ENCODE results near the gene CDH16.
A peak's percentile ranks its signal among the peaks of the same experiment; 100 is the strongest.
"Not testable (repeated sequence)": the region's sequence is repeated elsewhere in the genome, so short reads cannot be mapped to it uniquely, and the experiment has no call there.

CDH16 gene, protein sequence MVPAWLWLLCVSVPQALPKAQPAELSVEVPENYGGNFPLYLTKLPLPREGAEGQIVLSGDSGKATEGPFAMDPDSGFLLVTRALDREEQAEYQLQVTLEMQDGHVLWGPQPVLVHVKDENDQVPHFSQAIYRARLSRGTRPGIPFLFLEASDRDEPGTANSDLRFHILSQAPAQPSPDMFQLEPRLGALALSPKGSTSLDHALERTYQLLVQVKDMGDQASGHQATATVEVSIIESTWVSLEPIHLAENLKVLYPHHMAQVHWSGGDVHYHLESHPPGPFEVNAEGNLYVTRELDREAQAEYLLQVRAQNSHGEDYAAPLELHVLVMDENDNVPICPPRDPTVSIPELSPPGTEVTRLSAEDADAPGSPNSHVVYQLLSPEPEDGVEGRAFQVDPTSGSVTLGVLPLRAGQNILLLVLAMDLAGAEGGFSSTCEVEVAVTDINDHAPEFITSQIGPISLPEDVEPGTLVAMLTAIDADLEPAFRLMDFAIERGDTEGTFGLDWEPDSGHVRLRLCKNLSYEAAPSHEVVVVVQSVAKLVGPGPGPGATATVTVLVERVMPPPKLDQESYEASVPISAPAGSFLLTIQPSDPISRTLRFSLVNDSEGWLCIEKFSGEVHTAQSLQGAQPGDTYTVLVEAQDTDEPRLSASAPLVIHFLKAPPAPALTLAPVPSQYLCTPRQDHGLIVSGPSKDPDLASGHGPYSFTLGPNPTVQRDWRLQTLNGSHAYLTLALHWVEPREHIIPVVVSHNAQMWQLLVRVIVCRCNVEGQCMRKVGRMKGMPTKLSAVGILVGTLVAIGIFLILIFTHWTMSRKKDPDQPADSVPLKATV

DNA sequence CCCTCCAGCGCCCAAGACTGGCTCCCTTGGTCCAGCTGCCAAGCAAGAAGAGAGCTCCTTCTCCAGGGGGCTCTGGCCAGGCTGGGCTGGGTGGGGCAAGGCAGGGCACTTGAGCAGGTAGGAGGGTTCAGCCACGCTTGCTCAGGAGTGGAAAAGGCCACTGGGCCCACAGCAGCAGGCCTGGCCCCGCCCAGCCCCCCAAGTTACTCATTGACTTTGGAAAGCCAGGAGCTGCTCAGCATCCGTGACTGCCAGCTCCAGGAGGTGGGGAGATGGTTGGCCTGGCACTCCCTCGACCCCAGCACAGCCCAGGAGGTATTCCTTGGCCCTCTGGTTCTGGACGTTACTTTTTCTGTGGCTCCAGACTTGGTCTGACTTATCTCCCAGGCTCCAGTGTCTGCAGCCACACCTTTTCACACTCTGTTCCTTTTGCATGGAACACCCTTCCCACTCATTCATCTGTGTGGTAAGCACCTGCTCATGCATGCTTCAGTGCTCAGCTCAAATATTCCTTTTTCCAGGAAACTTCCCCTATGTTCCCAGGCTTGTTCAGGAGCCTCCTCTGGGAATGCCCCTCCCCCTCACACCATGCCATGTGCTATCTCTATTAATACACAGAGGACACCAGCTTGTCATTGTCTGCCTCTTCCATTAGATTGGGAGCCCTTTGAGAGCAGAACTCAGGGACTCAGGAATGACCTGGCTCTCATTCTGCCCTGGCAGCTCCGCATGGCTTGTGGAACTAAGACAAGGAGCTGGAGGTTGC, at the start of gene CDH16:
Gene CDH16 (minus strand): TSS at position 83 of the 766 bp plus-strand sequence. CDS start 820 bp downstream, outside the sequence.
- no peak for ATAC-seq

DNA sequence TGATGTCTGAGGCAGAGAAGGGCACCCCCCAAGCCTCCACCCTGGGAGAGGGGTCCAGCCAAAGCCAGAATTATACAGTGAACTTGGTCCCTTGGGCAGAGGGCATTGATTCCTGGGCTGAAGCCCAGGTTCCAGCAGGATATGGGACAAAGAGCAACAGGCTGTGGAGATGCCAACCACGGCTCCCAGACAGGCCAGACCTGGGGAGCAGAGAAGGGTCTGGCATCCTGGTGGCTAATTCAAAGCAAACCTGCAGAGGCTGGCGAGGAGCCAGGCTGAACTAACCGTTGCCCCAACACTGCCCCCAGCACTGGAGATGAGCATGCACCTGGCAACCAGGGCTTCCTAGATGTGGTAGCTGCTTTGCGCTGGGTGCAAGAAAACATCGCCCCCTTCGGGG, 45.4 kb upstream of the CDH16 start:
- ATAC-seq: no peak

DNA sequence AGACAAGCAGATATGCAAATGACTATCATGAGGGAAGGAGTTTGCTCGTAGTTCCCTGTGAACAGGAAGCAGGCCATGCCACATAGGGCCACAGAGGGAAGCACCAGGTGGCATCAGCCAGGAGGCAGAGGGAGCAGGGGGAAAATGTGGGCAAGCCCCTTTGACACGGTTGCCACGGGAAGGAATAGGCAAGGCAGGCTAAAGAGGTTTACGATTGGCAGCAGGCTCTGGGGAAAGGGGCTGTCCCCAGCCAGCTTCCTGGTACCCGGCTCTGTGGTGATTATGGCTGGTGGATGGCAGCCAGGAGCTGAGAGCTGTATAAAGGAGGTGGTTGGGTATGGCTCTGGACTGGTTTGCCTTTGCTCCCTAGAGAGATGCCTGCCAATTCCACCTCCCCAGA, 43.2 kb upstream of the CDH16 start:
- no peak for ATAC-seq

DNA sequence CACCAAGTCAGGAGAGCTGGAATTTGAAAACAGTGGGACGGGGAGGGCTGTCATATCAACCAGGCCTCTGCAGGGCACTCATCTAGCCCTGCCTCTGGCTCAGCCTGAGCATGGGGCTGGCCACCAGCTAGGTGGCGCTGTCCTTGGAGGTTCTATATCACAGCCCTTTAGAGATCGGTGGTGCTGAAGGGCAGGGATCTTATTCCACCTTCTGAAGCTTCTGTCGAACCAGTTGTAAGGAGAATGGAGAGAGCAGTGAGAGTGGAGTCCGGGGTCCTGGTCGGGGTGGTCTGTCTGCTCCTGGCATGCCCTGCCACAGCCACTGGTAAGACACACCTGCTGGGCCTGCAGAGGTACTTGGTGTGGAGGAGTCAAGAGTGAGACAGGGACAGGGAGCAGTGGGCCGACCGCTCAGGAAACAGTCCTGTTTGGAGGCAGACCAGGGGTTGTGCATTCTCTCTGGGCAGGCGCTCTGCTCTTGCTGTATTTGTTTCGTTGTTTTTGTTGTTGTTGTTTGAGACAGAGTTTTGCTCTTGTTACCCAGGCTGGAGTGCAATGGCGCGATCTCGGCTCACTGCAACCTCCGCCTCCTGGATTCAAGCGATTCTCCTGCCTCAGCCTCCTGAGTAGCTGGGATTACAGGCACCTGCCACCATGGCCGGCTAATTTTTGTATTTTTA, 42.5 kb upstream of the CDH16 start, which contains the start of gene CES3:
Gene CES3 (plus strand): TSS at position 202 of the 680 bp plus-strand sequence. CDS start 42 bp downstream, at position 244.
- ATAC-seq: peak; percentile 82 to 93

DNA sequence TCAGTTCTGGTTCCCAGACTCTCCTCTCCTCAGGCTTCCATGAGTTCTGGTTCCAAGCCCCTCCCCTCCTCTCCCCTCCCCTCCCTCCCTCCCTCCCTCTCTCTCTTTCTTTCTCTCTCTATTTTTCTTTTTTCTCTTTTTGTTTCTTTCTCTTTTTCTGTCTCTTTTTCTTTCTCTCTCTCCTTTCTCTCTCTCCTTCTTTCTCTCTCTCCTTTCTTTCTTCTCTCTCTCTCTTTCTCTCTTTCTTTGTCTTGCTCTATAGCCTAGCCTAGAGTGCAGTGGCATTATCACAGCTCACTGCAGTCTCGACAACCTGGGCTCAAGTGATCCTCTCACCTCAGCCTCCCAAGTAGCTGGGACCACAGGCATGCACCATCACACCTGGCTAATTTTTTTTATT, 41.6 kb upstream of the CDH16 start:
- ATAC-seq: no peak

DNA sequence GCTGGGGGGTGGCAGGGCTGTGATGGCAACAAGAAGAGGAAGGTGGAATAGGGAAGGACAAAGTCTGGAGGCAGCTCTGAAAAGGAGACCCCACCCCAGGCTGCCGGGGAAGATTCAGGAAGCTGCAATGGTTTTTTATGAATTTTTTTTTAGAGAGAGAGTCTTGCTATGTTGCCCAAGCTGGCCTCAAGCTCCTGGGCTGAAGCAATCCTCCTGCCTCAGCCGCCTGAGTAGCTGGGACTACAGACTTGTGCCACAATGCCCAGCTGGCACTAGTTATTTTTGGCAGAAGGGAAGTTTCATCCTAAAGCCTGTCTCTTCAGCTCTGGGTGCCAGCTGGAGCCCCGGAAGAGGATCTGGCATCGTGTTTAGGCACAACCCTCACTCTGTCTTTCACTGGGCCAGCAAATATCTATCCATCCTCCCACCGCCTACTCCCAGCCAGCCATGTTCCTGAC, 41.0 kb upstream of the CDH16 start:
- ATAC-seq: no peak

DNA sequence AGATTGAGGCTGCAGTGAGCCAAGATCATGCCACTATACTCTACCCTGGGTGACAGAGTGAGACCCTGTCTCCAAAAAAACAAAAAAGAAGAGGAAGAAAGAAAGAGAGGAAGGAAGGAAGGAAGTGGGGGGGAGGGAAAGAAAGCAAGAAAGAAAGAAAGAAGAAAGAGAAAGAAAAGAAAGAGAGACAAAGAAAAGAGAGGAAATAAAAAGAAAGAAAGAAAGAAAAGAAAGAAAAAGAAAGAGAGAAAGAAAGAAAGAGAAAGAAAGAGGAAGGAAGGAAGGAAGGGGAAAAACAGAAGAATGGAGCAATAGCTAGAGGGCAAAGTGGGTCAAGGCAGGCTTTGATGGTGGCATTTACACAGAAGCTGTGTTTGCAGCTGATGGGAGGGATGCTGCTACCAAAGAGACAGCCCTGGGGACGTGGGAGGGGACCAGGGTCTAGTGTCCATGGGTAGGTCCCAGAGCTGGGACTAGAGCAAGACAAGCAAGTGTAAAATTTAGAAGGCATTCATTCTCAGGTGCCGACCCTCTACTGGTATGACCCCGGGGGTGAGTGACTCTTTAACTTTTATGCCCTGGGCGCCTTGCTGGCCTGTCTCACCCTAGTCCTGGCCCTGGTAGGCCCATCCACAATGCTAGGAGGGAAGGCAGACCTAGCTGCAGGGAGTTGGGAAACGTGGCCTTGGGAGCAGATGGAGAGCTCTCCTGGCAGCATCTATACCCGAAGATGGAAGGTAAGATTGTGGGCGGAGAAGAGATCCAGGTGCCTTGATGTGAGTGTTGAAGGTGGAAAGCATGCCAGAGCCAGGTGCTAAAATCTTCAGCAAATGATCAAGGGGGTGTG, 40.4 kb upstream of the CDH16 start:
- ATAC-seq: no peak

DNA sequence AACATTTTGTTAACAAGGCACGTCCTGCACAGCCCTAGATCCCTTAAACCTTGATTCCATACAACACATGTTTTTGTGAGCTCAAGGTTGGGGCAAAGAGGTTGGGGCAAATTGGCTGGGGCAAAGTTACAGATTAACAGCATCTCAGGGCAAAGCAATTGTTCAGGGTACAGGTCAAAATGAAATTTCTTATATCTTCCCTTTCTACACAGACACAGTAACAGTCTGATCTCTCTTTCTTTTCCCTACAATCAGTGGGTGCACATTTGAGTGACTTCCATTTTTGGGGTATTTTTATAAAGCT, 37.4 kb upstream of the CDH16 start:
- ATAC-seq: not testable (repeated sequence)

DNA sequence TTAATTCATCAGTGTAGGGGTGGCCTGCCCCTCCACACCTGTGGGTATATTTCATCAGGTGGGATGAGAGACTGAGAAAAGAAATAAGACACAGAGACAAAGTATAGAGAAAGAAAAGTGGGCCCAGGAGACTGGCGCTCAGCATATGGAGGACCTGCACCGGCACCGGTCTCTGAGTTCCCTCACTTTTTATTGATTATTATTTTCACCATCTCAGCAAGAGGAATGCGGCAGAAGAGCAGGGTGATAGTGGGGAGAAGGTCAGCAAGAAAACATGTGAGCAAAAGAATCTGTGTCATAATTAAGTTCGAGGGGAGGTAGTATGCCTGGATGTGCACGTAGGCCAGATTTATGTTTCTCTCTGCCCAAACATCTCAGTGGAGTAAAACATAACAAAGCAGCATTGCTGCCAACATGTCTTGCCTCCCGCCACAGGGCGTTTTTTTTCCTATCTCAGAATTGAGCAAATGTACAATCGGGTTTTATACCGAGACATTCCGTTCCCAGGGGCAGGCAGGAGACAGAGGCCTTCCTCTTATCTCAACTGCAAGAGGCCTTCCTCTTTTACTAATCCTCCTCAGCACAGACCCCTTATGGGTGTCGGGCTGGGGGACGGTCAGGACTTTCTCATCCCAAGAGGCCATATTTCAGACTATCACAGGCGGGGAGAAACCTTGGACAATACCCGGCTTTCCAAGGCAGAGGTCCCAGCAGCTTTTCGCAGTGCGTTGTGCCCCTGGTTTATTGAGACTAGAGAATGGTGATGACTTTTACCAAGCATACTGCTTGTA, 36.9 kb upstream of the CDH16 start:
- ATAC-seq: not testable (repeated sequence)

DNA sequence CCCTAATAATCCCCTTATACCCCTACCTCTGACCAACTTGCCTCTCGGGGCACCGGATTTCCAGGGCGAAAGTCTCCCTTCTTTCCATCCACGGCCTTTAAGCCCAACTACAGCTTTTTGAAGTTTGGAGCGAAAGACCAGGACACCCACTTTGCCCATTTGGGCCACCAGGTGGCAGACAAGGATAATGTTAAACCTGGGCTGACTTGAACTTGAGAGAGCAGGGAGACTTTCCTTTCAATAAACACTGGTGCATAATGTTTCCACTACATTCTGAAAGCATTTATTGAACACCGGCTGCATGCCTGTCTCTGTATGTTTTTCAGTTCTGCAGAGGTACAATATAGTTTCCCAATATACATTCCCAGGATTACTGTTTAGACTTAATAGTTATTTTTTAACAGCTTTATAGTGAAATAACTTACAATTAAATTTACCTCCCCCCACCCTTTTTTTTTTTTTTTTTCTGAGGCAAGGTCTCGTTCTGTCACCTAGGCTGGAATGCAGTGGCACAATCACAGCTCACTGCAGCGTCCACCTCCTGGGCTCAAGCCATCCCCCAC, 35.5 kb upstream of the CDH16 start:
- peak; percentile 53 to 84 for ATAC-seq

DNA sequence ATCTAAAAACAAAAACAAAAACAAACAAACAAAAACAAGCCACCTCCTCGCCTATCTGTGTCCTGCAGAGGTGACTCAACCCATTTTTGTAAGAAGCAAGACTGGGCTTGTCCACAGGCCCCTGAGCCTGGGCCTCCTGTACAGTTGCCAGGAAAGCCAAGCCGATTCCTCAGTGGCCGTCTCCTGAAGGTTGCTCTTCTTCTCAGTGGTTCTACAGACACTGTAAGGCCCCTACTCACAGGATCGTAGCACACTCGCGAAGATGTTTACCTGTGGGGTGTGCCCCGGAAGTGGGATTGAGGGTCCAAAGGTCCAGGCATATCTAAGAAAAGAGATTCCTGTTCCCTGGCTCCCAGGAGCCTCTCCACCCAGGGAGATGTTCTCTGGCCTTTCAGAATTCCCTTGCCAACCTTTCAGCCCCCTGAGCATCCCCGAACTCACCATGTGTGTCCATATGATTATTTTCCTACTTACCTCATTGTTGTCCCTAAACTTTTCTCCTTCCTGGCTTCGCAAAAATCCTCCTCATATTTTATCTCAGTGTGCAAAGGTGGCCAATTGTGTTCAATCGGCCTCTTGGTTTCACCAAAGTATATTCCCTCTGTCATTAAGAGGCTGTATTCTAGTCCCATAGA, 34.9 kb upstream of the CDH16 start:
- ATAC-seq: no peak

DNA sequence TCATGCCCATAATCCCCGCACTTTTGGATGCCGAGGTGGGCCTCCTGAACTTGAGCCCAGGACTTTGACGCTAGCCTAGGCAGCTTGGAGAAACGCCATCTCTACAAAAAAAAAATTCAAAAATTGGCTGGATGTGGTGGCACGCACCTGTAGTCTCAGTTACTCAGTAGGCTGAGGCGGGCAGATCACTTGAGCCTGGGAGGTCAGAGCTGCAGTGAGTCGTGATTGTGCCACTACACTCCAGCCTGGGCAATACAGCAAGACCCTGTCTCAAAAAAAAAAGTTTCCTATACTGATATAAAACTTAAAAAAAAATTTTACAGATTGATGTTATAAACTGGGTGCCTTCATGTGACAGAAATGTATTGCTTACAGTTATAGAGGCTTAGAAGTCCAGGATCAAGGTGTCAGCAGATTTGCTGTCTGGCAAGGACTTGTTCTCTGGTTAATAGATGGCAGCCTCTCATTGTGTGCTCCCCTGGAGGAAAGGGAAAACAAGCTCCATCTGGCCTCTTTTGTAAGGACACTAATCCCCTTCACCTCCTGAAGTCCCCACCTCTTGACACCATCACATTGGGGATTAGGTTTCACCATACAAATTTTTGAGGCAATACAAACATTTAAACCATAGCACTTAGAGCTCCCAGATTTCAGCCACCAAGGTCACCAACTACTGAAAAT, 33.9 kb upstream of the CDH16 start:
- ATAC-seq: no peak

DNA sequence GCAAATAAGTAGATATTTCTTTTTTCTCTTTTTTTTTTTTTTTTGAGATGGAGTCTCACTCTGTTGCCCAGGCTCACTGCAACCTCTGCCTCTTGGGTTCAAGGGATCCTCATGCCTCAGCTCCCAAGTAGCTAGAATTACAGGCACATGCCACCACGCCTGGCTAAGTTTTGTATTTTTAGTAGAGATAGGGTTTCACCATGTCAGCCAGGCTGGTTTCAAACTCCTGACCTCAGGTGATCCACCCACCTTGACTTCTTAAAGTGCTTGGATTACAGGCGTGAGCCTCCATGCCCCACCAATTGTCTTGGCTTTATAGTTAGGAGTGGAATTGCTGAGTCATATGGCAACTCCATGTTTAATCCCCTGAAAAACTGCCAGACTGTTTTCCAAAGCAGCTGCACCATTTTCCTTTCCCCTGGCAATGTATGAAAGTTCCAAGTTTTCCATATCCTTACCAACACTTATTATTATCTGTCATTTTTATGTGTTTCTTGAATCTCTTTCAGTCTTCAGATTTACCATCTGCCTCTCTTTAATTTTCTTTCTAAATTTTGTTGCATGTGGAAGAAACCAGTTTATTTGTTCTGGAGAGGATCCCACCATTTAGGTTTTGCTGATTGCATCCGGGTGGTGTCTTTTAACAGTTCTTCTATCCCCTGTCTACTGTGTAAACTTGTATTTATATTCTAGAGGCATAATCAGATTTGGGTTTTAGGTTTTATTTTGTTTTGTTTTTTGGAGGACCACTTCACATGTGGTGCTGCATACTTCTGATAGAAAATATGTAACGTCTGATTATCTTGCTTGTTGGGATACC, 32.5 kb upstream of the CDH16 start:
- no peak for ATAC-seq

DNA sequence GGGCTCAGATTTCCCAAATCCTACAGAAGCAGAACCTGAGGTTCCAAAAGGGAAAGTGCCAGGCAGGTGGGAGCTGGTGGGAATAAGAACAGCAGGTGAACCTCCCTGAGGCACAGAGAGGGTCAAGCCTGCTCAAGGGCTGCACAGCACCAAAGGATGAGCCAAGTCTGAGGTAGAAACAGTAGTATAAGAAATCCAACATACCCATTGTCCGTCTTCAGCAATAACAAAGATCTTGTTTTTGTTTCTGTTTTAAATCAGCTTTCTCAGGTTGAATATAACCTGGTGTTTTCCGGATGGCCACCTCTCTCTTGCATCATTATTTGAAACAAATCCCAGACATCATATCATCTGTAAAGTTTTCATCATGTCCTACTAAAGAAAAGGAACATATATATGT, 31.8 kb upstream of the CDH16 start:
- no peak for ATAC-seq

DNA sequence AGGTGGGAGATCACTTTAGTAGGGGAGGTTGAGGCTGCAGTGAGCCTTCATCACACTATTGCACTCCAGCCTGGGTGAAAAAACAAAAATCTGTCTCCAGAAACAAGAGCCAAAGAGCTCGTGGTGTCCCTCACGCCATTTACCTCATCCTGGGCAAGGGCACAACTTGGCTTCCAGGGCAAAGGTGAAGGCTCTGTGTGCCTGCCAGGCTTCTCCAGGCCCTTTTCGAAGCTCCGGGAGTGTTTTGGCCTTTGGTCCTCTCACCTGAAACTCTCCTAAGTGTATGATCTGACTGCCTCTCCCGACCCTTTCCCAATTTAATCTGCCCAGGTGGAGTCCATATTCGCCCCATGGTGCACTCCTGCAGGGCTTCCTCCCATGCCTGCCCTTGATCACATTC, 30.8 kb upstream of the CDH16 start:
- ATAC-seq: no peak

DNA sequence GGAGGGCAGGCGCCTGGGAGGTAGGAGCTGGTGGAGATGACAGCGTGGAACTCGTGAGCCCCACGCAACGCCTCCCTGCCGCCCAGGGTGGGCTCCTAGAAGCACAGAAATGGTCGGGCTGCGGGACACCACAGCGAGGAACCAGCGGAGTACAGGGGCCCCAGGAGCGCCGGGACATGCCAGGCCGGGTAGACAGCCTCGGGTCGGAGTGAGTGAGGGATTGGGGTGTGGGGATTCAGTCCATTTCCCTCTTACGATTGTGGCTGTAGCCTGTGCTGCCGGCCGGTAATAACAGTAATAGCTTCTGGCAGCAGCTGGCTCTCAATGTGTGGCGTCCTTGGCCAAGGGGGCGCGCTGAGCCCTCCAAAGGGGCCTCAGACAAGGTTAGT, 30.1 kb upstream of the CDH16 start:
- ATAC-seq: no peak

DNA sequence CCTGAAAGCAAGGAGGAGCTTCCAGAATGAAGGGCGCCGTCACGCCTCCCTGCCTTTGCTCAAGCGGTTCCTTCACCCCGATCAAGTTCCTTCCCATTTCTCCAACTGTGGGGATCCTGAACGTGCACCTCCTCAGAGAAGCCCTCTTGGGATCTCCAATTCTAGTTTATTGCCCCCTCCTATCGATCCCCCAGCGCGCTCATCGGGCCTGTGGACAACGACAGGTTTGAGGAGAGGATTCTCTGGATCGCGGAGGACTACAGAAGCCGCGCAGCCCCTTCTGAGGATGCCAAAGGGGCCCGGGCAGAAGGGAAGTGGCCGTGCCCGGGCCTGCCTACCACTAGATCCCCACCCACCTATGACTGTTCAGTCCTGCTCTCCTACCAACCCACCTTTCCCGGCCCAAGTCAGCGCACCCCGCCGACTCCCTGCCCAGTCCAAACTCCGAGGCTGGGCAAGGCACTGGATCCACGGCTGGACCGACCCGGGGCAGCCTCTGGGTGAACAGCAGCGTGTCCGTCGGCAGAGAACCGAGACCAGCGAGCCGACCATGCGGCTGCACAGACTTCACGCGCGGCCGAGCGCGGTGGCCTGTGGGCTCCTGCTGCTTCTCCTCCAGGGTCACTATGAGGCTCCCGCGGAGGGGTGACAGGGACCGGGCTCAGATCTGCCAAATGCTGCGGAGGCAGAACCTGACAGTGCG, 29.6 kb upstream of the CDH16 start:
- peak; percentile 7 to 22 for ATAC-seq
